SK-N-SH treated with all-trans-retinoic acid at 6 μM for 48 hours (cell line): Measurements from ENCODE around the gene B3GAT1.

Source experiments
- ATAC-seq: fragments of 200-7000 bp; cut with Tn5 transposase; 3 replicates; pipeline ENCODE4 v1.9.1; 2020; ENCODE audit warnings: mild to moderate bottlenecking, moderate library complexity
- ARNTL ChIP-seq: fragments of 450-650 bp; formaldehyde crosslinking; IDR thresholded peaks from 2 replicates; pipeline ENCODE4 v1.5.0; 2020; ENCODE audit warnings: low read depth, mild to moderate bottlenecking, moderate library complexity, borderline replicate concordance
- BACH2 ChIP-seq: fragments of 250-450 bp; sonication (Bioruptor Pico); IDR thresholded peaks from 2 replicates; pipeline ENCODE4 v1.9.0; 2021; ENCODE audit warnings: mild to moderate bottlenecking, borderline replicate concordance
- CREB5 ChIP-seq: fragments of 250-450 bp; sonication (Bioruptor Pico); IDR thresholded peaks from 2 replicates; pipeline ENCODE4 v1.5.1; 2020; ENCODE audit warnings: low read depth, mild to moderate bottlenecking, moderate library complexity
- CSDC2 ChIP-seq: fragments of 250-450 bp; sonication (Bioruptor Pico); IDR thresholded peaks from 2 replicates; pipeline ENCODE4 v1.5.0; 2020; ENCODE audit warnings: mild to moderate bottlenecking, moderate library complexity
- CSRNP3 ChIP-seq: fragments of 250-450 bp; sonication (Bioruptor Pico); IDR thresholded peaks from 2 replicates; pipeline ENCODE4 v1.5.1; 2021; ENCODE audit warnings: mild to moderate bottlenecking, moderate library complexity
- ESRRG ChIP-seq: fragments of 250-450 bp; sonication (Bioruptor Pico); IDR thresholded peaks from 2 replicates; pipeline ENCODE4 v1.6.1; 2021; ENCODE audit warnings: mild to moderate bottlenecking
- GLIS3 ChIP-seq: fragments of 250-450 bp; sonication (Bioruptor Pico); IDR thresholded peaks from 2 replicates; pipeline ENCODE4 v1.5.0; 2020; ENCODE audit warnings: mild to moderate bottlenecking, moderate library complexity
- ISL1 ChIP-seq: fragments of 250-450 bp; sonication (Bioruptor Pico); IDR thresholded peaks from 2 replicates; pipeline ENCODE4 v2.1.2; 2022; ENCODE audit warnings: mild to moderate bottlenecking, moderate library complexity
- OSR1 ChIP-seq: fragments of 250-450 bp; sonication (Bioruptor Pico); IDR thresholded peaks from 2 replicates; pipeline ENCODE4 v1.8.0; 2022; ENCODE audit warnings: moderate library complexity, mild to moderate bottlenecking, inconsistent platforms
- PATZ1 ChIP-seq: fragments of 250-450 bp; sonication (Bioruptor Pico); IDR thresholded peaks from 2 replicates; pipeline ENCODE4 v1.8.0; 2020; ENCODE audit warnings: mild to moderate bottlenecking, moderate library complexity, borderline replicate concordance
- POU6F1 ChIP-seq: fragments of 250-450 bp; sonication (Bioruptor Pico); IDR thresholded peaks from 2 replicates; pipeline ENCODE4 v1.8.0; 2021; ENCODE audit warnings: low read depth, mild to moderate bottlenecking, moderate library complexity, borderline replicate concordance
- PPARA ChIP-seq: fragments of 250-450 bp; sonication (Bioruptor Pico); IDR thresholded peaks from 2 replicates; pipeline ENCODE4 v1.5.0; 2020; ENCODE audit warnings: mild to moderate bottlenecking, borderline replicate concordance
- RARB ChIP-seq: fragments of 250-450 bp; sonication (Bioruptor Pico); IDR thresholded peaks from 2 replicates; pipeline ENCODE4 v1.8.0; 2021; ENCODE audit warnings: mild to moderate bottlenecking, moderate library complexity
- SNAI2 ChIP-seq: fragments of 250-450 bp; sonication (Bioruptor Pico); IDR thresholded peaks from 2 replicates; pipeline ENCODE4 v1.5.0; 2020; ENCODE audit warnings: mild to moderate bottlenecking, moderate library complexity
- TCF4 ChIP-seq: fragments of 250-450 bp; sonication (Bioruptor Pico); IDR thresholded peaks from 2 replicates; pipeline ENCODE4 v1.8.0; 2021; ENCODE audit warnings: mild to moderate bottlenecking, moderate library complexity, borderline replicate concordance
- TOX ChIP-seq: fragments of 250-450 bp; sonication (Bioruptor Pico); IDR thresholded peaks from 2 replicates; pipeline ENCODE4 v1.8.0; 2021; ENCODE audit warnings: mild to moderate bottlenecking, moderate library complexity, borderline replicate concordance
- ZC3H10 ChIP-seq: fragments of 250-450 bp; sonication (Bioruptor Pico); IDR thresholded peaks from 2 replicates; pipeline ENCODE4 v1.5.1; 2021; ENCODE audit warnings: mild to moderate bottlenecking, moderate library complexity
- ZFP3 ChIP-seq: fragments of 250-450 bp; sonication (Bioruptor Pico); IDR thresholded peaks from 2 replicates; pipeline ENCODE4 v1.5.0; 2020; ENCODE audit warnings: mild to moderate bottlenecking, moderate library complexity
- ZFP30 ChIP-seq: fragments of 450-650 bp; formaldehyde crosslinking; IDR thresholded peaks from 2 replicates; pipeline ENCODE4 v1.5.0; 2022; ENCODE audit warnings: mild to moderate bottlenecking, moderate library complexity
- ZNF565 ChIP-seq: fragments of 450-650 bp; formaldehyde crosslinking; conservative IDR thresholded peaks from 2 replicates; pipeline ENCODE4 v1.5.0; 2020; ENCODE audit warnings: low read depth, mild to moderate bottlenecking, moderate library complexity
- ZNF70 ChIP-seq: fragments of 450-650 bp; formaldehyde crosslinking; IDR thresholded peaks from 2 replicates; pipeline ENCODE4 v1.5.0; 2020; ENCODE audit warnings: mild to moderate bottlenecking, moderate library complexity
- ZNF8 ChIP-seq: fragments of 450-650 bp; formaldehyde crosslinking; IDR thresholded peaks from 2 replicates; pipeline ENCODE4 v1.5.0; 2020; ENCODE audit warnings: mild to moderate bottlenecking, moderate library complexity

B3GAT1 gene

GRCh38 chr11:134406264-134407185 is 5.5 kb downstream of the B3GAT1 start:
- ATAC-seq: no peak
- TF ChIP-seq RARB (CRISPR knock-in tag) (no peak), ZFP3 (CRISPR knock-in tag) (no peak), ZNF8 (CRISPR knock-in tag) (no peak), CSDC2 (no peak), ARNTL (CRISPR knock-in tag) (no peak), ESRRG (no peak), ISL1 (no peak), TOX (CRISPR knock-in tag) (no peak), ZNF565 (CRISPR knock-in tag) (no peak), ZNF70 (CRISPR knock-in tag) (no peak), GLIS3 (CRISPR knock-in tag) (no peak), OSR1 (no peak), ZFP30 (no peak), CSRNP3 (CRISPR knock-in tag) (no peak), CREB5 (no peak)

- no peak for TF ChIP-seq ZFP30
- TF ChIP-seq CSRNP3 (CRISPR knock-in tag): no peak
- no peak for TF ChIP-seq ZC3H10 (CRISPR knock-in tag)
- TF ChIP-seq CSDC2: no peak
- no peak for TF ChIP-seq SNAI2
- no peak for TF ChIP-seq PATZ1 (CRISPR knock-in tag)
- TF ChIP-seq GLIS3 (CRISPR knock-in tag): no peak
- no peak for TF ChIP-seq ESRRG
- TF ChIP-seq RARB (CRISPR knock-in tag): no peak
- TF ChIP-seq TOX (CRISPR knock-in tag): no peak
- TF ChIP-seq ZNF70 (CRISPR knock-in tag): no peak
- TF ChIP-seq ZNF8 (CRISPR knock-in tag): no peak
- no peak for TF ChIP-seq ZFP3 (CRISPR knock-in tag)
- TF ChIP-seq TCF4 (CRISPR knock-in tag): no peak
- no peak for TF ChIP-seq PPARA (CRISPR knock-in tag)
- no peak for TF ChIP-seq ZNF565 (CRISPR knock-in tag)
- TF ChIP-seq BACH2 (CRISPR knock-in tag): no peak
- TF ChIP-seq OSR1: no peak
- no peak for TF ChIP-seq CREB5
- TF ChIP-seq ARNTL (CRISPR knock-in tag): no peak
- no peak for ATAC-seq
Measured at GRCh38 chr11:134405841-134406240, 6.2 kb downstream of the B3GAT1 start.

GRCh38 chr11:134405436-134405835 is 6.6 kb downstream of the B3GAT1 start:
- no peak for ATAC-seq
- no peak for TF ChIP-seq ZNF565 (CRISPR knock-in tag)
- TF ChIP-seq BACH2 (CRISPR knock-in tag): no peak
- TF ChIP-seq PATZ1 (CRISPR knock-in tag): no peak
- TF ChIP-seq ZFP30: no peak
- no peak for TF ChIP-seq ARNTL (CRISPR knock-in tag)
- no peak for TF ChIP-seq TCF4 (CRISPR knock-in tag)
- no peak for TF ChIP-seq OSR1
- TF ChIP-seq ZNF70 (CRISPR knock-in tag): no peak
- TF ChIP-seq PPARA (CRISPR knock-in tag): no peak
- TF ChIP-seq SNAI2: no peak
- TF ChIP-seq ZNF8 (CRISPR knock-in tag): no peak
- TF ChIP-seq ESRRG: no peak
- no peak for TF ChIP-seq POU6F1
- no peak for TF ChIP-seq CSDC2
- TF ChIP-seq RARB (CRISPR knock-in tag): no peak
- no peak for TF ChIP-seq ZFP3 (CRISPR knock-in tag)
